IPS-18a (cell line): ENCODE results near the gene MON1A.
"Not testable (repeated sequence)": the region's sequence is repeated elsewhere in the genome, so short reads cannot be mapped to it uniquely, and the experiment has no call there.

Source experiments
- H3K27ac ChIP-seq: one replicate; pipeline ENCODE4 v1.5.1; 2013; ENCODE audit warnings: low read length
- H3K27me3 ChIP-seq: one replicate; pipeline ENCODE4 v1.6.1; 2013; ENCODE audit warnings: mild to moderate bottlenecking, low read length; ENCODE audit not compliant: control insufficient read depth, insufficient read depth
- H3K36me3 ChIP-seq: one replicate; pipeline ENCODE4 v1.6.1; 2013; ENCODE audit warnings: low read depth, low read length; ENCODE audit not compliant: control insufficient read depth
- H3K4me1 ChIP-seq: one replicate; pipeline ENCODE4 v1.6.1; 2013; ENCODE audit warnings: low read depth, low read length; ENCODE audit not compliant: control insufficient read depth
- H3K4me3 ChIP-seq: one replicate; pipeline ENCODE4 v1.5.1; 2013; ENCODE audit warnings: low read length
- H3K9ac ChIP-seq: one replicate; pipeline ENCODE4 v1.6.1; 2013; ENCODE audit warnings: mild to moderate bottlenecking, low read length, moderate library complexity
- H3K9me3 ChIP-seq: one replicate; pipeline ENCODE4 v1.6.1; 2013; ENCODE audit warnings: low read depth, low read length; ENCODE audit not compliant: control insufficient read depth

The MON1A gene

GRCh38 chr3:49939858-49940666 is 10.5 kb upstream of the MON1A start, which contains the start of gene RBM6:
Gene RBM6 (plus strand): TSS chr3:49940150. CDS start chr3:49962642, 22,492 bp downstream.
- H3K36me3 ChIP-seq = no peaks in the 10 kb centered on the region
- H3K9me3 ChIP-seq = no peaks in the 10 kb centered on the region
- peak within 1 kb of the TSS; percentile 87 for H3K9ac ChIP-seq
- H3K27ac ChIP-seq = peak within 1 kb of the TSS; percentile 13
- peak within 1 kb of the TSS; percentile 91 for H3K4me3 ChIP-seq
- H3K27me3 ChIP-seq = no peaks in the 10 kb centered on the region
- H3K4me1 ChIP-seq = peaks cover 4% of the 10 kb centered on the region

- H3K9me3 ChIP-seq = no peaks in the 10 kb centered on the region
- H3K4me3 ChIP-seq = no peak overlapping the region
- no peak overlapping the region for H3K27ac ChIP-seq
- H3K27me3 ChIP-seq = no peaks in the 10 kb centered on the region
- no peaks in the 10 kb centered on the region for H3K36me3 ChIP-seq
- peaks cover 4% of the 10 kb centered on the region for H3K4me1 ChIP-seq
- H3K9ac ChIP-seq = no peak overlapping the region
Measured at GRCh38 chr3:49937090-49937489, 7.5 kb upstream of the MON1A start.

GRCh38 chr3:49932281-49932680 is 2.7 kb upstream of the MON1A start:
- not testable (repeated sequence) for H3K27me3 ChIP-seq, H3K4me3 ChIP-seq, H3K9ac ChIP-seq, H3K27ac ChIP-seq, H3K9me3 ChIP-seq, H3K36me3 ChIP-seq
- peaks cover 11% of the 10 kb centered on the region for H3K4me1 ChIP-seq

- Histone ChIP-seq H3K36me3 (no peaks in the 10 kb centered on the region), H3K4me1 (peaks cover 11% of the 10 kb centered on the region), H3K27me3 (no peaks in the 10 kb centered on the region), H3K27ac (no peak overlapping the region), H3K9me3 (no peaks in the 10 kb centered on the region), H3K4me3 (no peak overlapping the region), H3K9ac (no peak overlapping the region)
Measured at GRCh38 chr3:49930922-49931321, 1.3 kb upstream of the MON1A start.

- Histone ChIP-seq H3K4me3 (peak overlapping the region; percentile 89), H3K9me3 (no peaks in the 10 kb centered on the region), H3K27me3 (no peaks in the 10 kb centered on the region), H3K27ac (no peak overlapping the region), H3K36me3 (no peaks in the 10 kb centered on the region), H3K4me1 (peaks cover 11% of the 10 kb centered on the region), H3K9ac (peak overlapping the region; percentile 47)
Measured at GRCh38 chr3:49930168-49930690, 618 bp upstream of the MON1A start.

GRCh38 chr3:49928481-49929017 is 1.1 kb downstream of the MON1A start:
- no peak overlapping the region for H3K27ac ChIP-seq
- H3K4me3 ChIP-seq = peak overlapping the region; percentile 89

GRCh38 chr3:49927798-49928197 is 1.8 kb downstream of the MON1A start:
- Histone ChIP-seq H3K36me3 (no peaks in the 10 kb centered on the region), H3K4me3 (no peak overlapping the region), H3K9me3 (no peaks in the 10 kb centered on the region), H3K27ac (no peak overlapping the region), H3K9ac (no peak overlapping the region), H3K27me3 (no peaks in the 10 kb centered on the region), H3K4me1 (peaks cover 11% of the 10 kb centered on the region)

More at GRCh38 chr3:49928481-49929017, 1.1 kb downstream of the MON1A start:
- Histone ChIP-seq H3K36me3 (no peaks in the 10 kb centered on the region), H3K9ac (no peak overlapping the region), H3K27me3 (no peaks in the 10 kb centered on the region), H3K9me3 (no peaks in the 10 kb centered on the region), H3K4me1 (peaks cover 11% of the 10 kb centered on the region)

- Histone ChIP-seq H3K9ac (no peak overlapping the region), H3K4me1 (peaks cover 11% of the 10 kb centered on the region), H3K9me3 (no peaks in the 10 kb centered on the region), H3K27me3 (no peaks in the 10 kb centered on the region), H3K27ac (no peak overlapping the region), H3K4me3 (no peak overlapping the region), H3K36me3 (no peaks in the 10 kb centered on the region)
Measured at GRCh38 chr3:49926117-49926728, 3.4 kb downstream of the MON1A start.

- Histone ChIP-seq H3K36me3 (no peaks in the 10 kb centered on the region), H3K4me3 (no peak overlapping the region), H3K9me3 (no peaks in the 10 kb centered on the region), H3K4me1 (peaks cover 8% of the 10 kb centered on the region), H3K9ac (no peak overlapping the region), H3K27me3 (no peaks in the 10 kb centered on the region), H3K27ac (no peak overlapping the region)
Measured at GRCh38 chr3:49925485-49925884, 4.1 kb downstream of the MON1A start.

GRCh38 chr3:49924683-49925082 is 4.9 kb downstream of the MON1A start:
- Histone ChIP-seq H3K9ac (no peak overlapping the region), H3K4me3 (no peak overlapping the region)

GRCh38 chr3:49917806-49918590 is 11.6 kb downstream of the MON1A start:
- not testable (repeated sequence) for H3K36me3 ChIP-seq, H3K4me3 ChIP-seq, H3K27me3 ChIP-seq, H3K9me3 ChIP-seq, H3K4me1 ChIP-seq, H3K9ac ChIP-seq, H3K27ac ChIP-seq

More at GRCh38 chr3:49924683-49925082, 4.9 kb downstream of the MON1A start:
- Histone ChIP-seq H3K4me1 (no peaks in the 10 kb centered on the region), H3K9me3 (no peaks in the 10 kb centered on the region), H3K27me3 (no peaks in the 10 kb centered on the region), H3K27ac (no peak overlapping the region), H3K36me3 (no peaks in the 10 kb centered on the region)
